Smooth muscle cell (in vitro differentiated cells): Measurements from ENCODE around the gene TICAM2. TPM values are rescaled to one million over a fixed set of nuclear protein-coding genes. Genes with fewer than 3 reads are reported as not detected.

Experiments
- DNase-seq: peaks from one replicate; lab custom pipeline; 2025; ENCODE audit not compliant: unreplicated experiment; lab: John Stamatoyannopoulos, UW
- H2AFZ ChIP-seq: fragments of 200-600 bp; sonication (generic); 2 replicates; pipeline ENCODE4 v1.6.0; 2016; ENCODE audit warnings: antibody characterized with exemption, low read depth, mild to moderate bottlenecking
- H3F3A ChIP-seq: fragments of 200-600 bp; sonication (generic); 2 replicates; pipeline ENCODE4 v1.6.0; 2017; ENCODE audit warnings: antibody characterized with exemption, low read depth
- H3K27ac ChIP-seq: fragments of 200-600 bp; sonication (generic); 2 replicates; pipeline ENCODE4 v1.5.1; 2016; ENCODE audit warnings: low read depth, mild to moderate bottlenecking
- H3K27me3 ChIP-seq: fragments of 200-600 bp; sonication (generic); 2 replicates; pipeline ENCODE4 v1.6.1; 2016; ENCODE audit warnings: low read depth, mild to moderate bottlenecking
- H3K36me3 ChIP-seq: fragments of 200-600 bp; sonication (generic); 2 replicates; pipeline ENCODE4 v1.5.1; 2016; ENCODE audit warnings: low read depth
- H3K4me1 ChIP-seq: fragments of 200-600 bp; sonication (generic); 2 replicates; pipeline ENCODE4 v1.5.1; 2016; ENCODE audit warnings: low read depth
- H3K4me2 ChIP-seq: fragments of 200-600 bp; sonication (generic); 2 replicates; pipeline ENCODE4 v1.6.0; 2016; ENCODE audit warnings: mild to moderate bottlenecking
- H3K4me3 ChIP-seq: fragments of 200-600 bp; sonication (generic); 2 replicates; pipeline ENCODE4 v1.5.1; 2016; ENCODE audit warnings: mild to moderate bottlenecking
- H3K79me2 ChIP-seq: fragments of 200-600 bp; sonication (generic); 2 replicates; pipeline ENCODE4 v1.6.0; 2016; ENCODE audit warnings: low read depth, mild to moderate bottlenecking
- H3K9ac ChIP-seq: fragments of 200-600 bp; sonication (generic); 2 replicates; pipeline ENCODE4 v1.6.0; 2016; ENCODE audit warnings: low read depth
- H3K9me3 ChIP-seq: fragments of 200-600 bp; sonication (generic); replicated peaks from 2 replicates; pipeline ENCODE4 v1.5.1; 2016; ENCODE audit warnings: low read depth
- H4K20me1 ChIP-seq: fragments of 200-600 bp; sonication (generic); 2 replicates; pipeline ENCODE4 v1.6.0; 2016; ENCODE audit warnings: low read depth
- CTCF ChIP-seq: fragments of 200-600 bp; sonication (generic); IDR thresholded peaks from 2 replicates; pipeline ENCODE4 v1.5.1; 2017; ENCODE audit warnings: borderline replicate concordance, mild to moderate bottlenecking, antibody characterized with exemption; ENCODE audit not compliant: insufficient read depth, poor library complexity, severe bottlenecking
- WGBS: methylation state at CpG from one replicate; pipeline ENCODE4 v1.1.7; 2016; ENCODE audit warnings: low lambda C conversion rate; 5-methylcytosine and 5-hydroxymethylcytosine counted together
- polyA plus RNA-seq: library from polyadenylated mRNA; unstranded; fragments of >200 nt; fragmentation: Nextera tagmentation; extraction: Ambion mirVana; gene quantifications from 2 replicates; pipeline ENCODE4 v1.2.1, GENCODE V29; 2016
- total RNA-seq: library from RNA; depleted of rRNA; stranded (reverse); fragments of >200 nt; gene quantifications from 2 replicates; pipeline ENCODE4 v1.2.3, GENCODE V29; 2014

Gene TICAM2
- total and polyA plus RNA-seq, 2 experiments from 2014 or later: 11.5 to 13.3 TPM

GRCh38 chr5:115549154-115549553, 53.1 kb downstream of the TICAM2 start:
- Histone ChIP-seq H3K27me3 (no peaks in the 10 kb centered on the region), H3K4me1 (no peaks in the 10 kb centered on the region), H3K9me3 (no peaks in the 10 kb centered on the region), H3K4me2 (no peak overlapping the region), H3K27ac (no peak overlapping the region), H2AFZ (no peak overlapping the region), H4K20me1 (no peaks in the 10 kb centered on the region), H3F3A (no peaks in the 10 kb centered on the region), H3K9ac (no peak overlapping the region), H3K79me2 (no peaks in the 10 kb centered on the region), H3K36me3 (no peaks in the 10 kb centered on the region), H3K4me3 (no peak overlapping the region)
- no peak for DNase-seq
- peak; percentile 28 for TF ChIP-seq CTCF
- WGBS: 24% methylated on average over 3 of the region's 3 CpGs

DNA sequence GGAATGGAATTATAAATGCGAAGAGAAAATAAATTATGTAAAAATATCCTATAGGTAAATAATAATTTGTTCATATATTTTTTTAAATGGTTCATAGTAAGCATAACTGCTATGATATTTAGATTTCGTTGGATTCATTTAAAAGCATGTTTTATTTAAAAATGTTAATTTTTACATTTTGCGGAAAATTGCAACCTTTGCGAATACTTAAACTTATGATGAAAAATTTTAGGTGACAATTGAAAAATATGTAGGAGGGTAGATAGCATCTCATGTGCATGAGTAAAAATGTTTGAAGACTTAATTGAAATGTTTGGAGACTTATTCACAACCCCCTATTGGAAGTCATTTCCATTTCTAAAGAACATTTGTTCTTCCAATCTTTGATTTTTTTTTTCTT, 53.6 kb downstream of the TICAM2 start:
- Histone ChIP-seq H3K4me3 (no peak overlapping the region), H3K27ac (no peak overlapping the region)
- 85% methylated on average over 4 of the region's 4 CpGs for WGBS

DNA sequence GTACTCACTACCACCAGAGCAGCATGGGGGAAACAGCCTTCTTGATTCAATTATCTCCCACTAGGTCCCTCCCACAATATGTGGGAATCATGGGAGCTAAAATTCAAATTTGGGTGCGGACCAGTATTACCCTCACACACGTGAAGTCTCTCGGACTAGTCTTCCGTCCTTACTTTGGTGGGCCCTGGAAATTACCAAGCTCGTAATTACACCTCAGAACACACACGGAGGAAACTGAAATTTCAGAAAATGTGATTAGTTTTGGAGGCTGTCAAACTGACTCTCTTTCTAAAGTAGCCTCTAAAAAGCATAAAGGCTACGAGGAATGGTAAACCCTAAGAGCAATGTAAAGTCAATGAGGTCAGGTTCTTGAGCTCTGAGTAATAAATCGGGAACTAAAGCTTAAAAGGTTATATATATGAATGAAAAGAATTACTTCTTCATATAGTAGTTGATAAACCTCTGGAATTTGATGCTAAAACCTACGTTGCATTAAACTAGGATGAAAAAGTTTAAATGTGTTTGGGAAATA, 56.9 kb downstream of the TICAM2 start:
- H3K4me1 ChIP-seq: peaks cover 28% of the 10 kb centered on the region
- H3K27ac ChIP-seq: peak overlapping the region; percentile 66
- over 99% methylated on average over 9 of the region's 9 CpGs for WGBS
- peaks cover 34% of the 10 kb centered on the region for H4K20me1 ChIP-seq
- H3K36me3 ChIP-seq: no peaks in the 10 kb centered on the region
- no peak overlapping the region for H3K4me2 ChIP-seq
- H3K9me3 ChIP-seq: no peaks in the 10 kb centered on the region
- H2AFZ ChIP-seq: peak overlapping the region; percentile 84
- no peaks in the 10 kb centered on the region for H3F3A ChIP-seq
- no peak overlapping the region for H3K9ac ChIP-seq
- TF ChIP-seq CTCF: no peak
- H3K4me3 ChIP-seq: peak overlapping the region; percentile 49
- H3K79me2 ChIP-seq: peaks cover 34% of the 10 kb centered on the region
- no peaks in the 10 kb centered on the region for H3K27me3 ChIP-seq
- DNase-seq: no peak

More for the DNA sequence above, 53.6 kb downstream of the TICAM2 start:
- Histone ChIP-seq H3K27me3 (no peaks in the 10 kb centered on the region), H3K36me3 (no peaks in the 10 kb centered on the region), H3F3A (no peaks in the 10 kb centered on the region), H3K4me1 (no peaks in the 10 kb centered on the region), H3K79me2 (peaks cover 2% of the 10 kb centered on the region), H3K4me2 (no peak overlapping the region), H2AFZ (no peak overlapping the region), H3K9me3 (no peaks in the 10 kb centered on the region), H4K20me1 (peaks cover 1% of the 10 kb centered on the region), H3K9ac (no peak overlapping the region)
- DNase-seq: no peak
- TF ChIP-seq CTCF: no peak
